ENCODE measurements around the gene WNT9A.
"Not testable (repeated sequence)": the region's sequence is repeated elsewhere in the genome, so short reads cannot be mapped to it uniquely, and the experiment has no call there.

Gene WNT9A

DNA sequence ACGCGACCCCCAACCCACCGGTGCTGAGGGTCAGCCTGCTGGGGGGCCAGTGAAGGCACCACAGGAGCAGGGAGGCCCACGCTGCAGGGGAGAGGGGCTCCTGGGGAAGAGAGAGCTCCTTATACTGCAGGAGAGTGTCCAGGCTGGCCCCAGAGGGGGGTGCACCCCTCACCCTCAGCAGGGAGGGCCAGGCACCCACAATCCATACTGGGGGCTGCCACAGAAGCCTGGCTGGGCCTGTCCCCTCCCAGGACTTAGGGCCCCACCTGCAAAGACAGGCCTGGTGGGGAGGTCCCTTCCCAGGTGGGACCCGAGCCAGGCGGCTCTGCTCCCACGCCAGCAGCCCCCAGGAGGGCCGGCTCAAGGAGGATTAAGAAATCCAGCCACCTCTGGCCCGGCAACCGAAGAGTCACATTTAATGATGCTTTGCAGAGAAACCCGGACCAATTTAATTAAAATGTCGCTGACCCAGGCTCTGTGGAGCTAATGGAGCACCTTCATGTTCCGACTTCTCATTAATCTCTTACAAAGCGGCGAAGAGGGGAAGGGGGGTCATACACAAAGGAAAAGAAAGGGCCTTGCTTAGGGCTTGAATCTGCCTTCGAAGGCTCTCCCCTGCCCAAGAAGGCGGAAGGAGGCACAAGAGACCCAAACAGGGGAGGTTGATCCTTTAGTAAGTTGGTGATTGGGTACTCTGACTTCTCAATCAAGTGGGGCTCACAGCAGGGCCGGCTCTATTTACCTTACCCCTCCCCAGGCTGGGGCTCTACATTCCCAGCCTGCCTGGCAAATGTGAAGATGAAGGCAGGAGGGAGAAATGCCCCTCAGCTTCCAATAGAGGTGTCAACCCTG lies 25.0 kb downstream of the WNT9A start:
- DNase-seq = no peak

DNA sequence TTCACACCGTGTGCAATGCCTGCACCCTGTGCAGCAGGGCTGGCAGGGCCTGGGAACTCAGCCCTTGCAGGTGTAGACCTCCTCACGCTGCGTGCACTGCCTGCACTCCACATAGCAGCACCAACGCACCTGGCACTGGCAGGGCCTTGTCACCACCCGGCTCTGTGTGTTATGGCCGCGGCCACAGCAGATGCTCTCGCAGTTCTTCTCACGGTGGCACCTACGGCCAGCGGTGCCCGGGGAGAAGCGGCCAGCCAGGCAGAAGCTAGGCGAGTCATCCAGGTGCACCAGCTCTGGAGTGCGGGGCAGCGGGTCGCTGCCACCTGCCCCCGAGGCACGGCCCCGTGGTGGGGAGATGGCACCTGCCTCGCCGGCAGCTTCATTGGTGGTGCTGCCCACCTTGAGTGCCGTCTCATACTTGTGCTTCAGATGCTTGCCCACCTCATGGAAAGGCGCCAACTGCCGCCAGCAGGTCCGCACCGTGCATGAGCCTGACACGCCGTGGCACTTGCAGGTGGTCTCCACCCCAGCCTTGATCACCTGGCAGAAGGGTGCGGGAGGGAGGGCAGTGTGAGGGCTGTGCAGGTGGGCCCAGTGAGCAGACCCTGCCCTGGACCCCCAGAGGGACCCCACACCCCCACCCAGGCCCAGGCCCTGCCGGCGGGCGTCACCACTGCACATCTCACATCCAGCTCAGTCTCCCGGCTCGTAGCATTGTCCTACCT lies 26.1 kb downstream of the WNT9A start:
- DNase-seq = no peak

- DNase-seq = no peak
Measured at GRCh38 chr1:227920896-227921295, 26.8 kb downstream of the WNT9A start.

- no peak for DNase-seq
Measured at GRCh38 chr1:227920426-227920825, 27.3 kb downstream of the WNT9A start.

- DNase-seq = no peak
Measured at GRCh38 chr1:227919906-227920305, 27.8 kb downstream of the WNT9A start.

DNA sequence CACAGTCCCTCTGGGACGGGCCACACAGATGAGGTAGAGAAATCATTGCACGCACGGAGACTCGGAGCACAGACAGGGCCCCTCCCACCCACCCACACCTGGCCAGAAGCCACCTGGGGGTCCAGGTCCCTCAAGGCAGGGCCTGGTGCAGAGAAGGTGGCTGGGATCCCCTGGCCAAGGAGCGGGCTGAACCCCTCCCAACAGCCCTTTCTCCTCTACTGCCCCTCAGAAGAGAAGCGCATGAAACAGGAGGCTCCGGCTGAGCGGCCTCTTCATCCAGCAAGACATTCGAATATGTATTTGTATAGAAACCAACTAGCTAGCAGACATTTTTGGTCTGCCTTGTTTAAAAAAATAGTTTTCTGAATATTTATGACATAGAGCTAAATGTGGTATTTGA lies 29.0 kb downstream of the WNT9A start:
- DNase-seq = no peak

- no peak for DNase-seq
Measured at GRCh38 chr1:227918083-227918700, 29.5 kb downstream of the WNT9A start.

- no peak for DNase-seq
Measured at GRCh38 chr1:227917081-227917950, 30.4 kb downstream of the WNT9A start.

DNA sequence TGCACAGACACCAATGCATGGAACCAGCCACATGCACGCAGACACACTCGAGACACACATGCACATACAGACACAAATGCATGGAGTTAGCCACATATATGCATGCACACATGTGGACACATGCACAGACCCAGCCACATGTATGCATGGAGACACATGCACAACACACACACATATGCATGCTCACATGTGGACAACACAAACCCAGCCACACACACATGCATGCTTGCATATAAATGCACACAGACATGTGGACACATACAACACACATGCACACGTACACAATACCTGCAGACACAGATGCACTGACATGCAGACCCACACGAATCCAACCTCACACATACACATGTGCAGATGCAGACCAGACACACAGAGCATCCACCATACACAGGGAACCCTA lies 31.1 kb downstream of the WNT9A start:
- no peak for DNase-seq

- DNase-seq = no peak
Measured at GRCh38 chr1:227915564-227916553, 31.9 kb downstream of the WNT9A start.

DNA sequence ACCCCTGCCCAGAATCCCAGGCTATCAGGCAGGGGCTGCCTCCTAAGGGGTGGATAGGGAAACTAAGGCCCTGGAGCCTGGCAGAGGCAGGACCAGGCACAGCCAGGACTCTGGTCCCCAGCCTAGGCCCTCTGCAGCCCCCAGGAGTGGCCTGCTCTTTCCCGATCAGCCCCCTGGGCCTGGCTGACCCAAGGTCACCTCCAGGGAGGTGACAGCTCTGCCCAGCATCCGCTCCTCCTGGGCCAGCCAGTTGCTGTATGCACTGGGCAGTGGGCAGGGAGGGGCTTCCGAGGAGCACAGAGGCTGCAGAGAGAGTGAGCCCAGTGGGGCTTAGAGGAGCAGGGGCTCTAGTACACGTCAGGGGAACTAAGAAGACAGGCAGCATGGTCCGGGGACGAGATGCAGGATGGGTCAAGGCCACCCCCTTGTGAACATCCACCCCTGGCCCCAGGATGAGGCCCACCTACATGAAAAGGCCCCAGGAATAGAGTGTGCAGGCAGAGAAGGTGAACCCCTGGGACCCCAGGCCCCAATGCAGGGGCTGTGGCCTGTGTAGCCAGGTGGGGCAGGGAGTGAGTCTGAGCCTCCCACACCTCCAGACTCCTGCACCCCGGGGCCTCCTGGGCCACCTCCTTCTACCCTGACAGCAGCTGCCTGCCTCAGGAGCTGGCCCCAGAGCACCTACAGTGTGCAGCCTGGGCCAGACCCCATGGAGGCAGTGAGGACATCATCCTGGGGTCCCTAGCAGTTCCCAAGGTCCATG lies 32.8 kb downstream of the WNT9A start:
- DNase-seq = no peak

DNA sequence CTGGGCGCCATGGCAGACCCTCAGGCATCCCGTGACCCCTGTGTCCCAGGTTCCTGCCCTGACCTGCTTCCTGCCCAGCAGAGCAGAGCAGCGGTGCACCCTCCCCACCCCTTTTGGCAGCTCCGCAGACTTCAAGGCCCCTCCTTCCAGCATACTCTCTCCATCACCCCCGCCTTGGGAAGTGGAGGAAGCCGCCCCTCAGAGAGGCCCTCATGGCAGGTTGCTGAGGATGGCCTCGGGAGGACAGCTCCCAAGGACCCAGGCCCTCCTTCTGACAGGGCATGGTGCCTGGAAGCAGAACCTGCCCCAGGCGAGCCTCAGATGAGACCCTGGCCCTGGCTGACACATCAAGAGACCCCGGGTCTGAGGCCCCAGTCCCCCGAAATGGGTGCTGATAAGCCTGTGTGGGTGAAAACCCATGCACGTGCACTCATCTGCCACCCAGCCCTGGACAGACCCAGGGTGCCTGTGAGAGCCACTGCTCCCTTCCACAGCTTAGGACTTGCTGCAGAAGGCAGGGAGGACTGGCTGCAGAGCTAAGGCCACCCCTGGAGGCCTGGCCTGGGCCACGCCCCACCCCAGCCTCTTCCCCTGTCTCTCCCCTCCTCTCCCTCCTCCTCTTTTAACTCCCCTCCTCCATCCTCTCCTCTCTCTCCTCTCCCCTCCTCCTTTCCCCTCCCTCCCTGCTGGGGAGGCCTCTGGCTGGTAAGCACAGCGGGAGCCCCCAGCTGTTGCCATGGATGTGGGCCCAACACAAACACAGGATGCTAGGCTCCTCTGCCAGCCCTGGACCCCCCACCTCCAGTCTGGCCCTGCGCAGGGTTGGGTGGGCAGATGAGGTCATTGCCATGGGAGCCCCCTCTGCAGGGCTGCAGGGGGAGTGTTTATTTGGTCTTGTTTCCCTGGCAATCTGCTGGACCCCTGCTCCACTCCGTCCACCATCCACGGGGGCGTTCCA lies 33.7 kb downstream of the WNT9A start:
- no peak for DNase-seq

GRCh38 chr1:227913396-227913763 lies 34.4 kb downstream of the WNT9A start:
- DNase-seq = no peak

DNA sequence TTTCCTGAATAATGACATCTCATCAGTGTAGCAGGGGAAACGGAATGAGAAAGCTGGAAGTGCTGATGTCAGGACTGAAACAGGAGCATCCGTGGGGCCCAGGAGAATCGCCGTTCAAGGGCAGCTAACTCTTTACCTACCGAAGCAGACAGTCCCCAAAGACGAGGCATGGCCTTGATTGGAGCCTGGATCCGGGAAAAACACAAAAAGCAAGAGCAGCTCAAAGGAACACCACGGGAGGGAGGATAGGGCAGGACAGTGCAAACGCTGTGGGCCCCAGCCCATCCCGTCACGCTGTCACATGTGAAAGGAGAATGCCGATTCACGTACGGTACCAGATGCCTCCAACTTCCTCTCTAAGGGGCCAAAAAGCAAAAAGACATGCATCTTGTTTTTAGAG lies 34.9 kb downstream of the WNT9A start:
- DNase-seq = no peak

GRCh38 chr1:227911376-227911775 lies 36.4 kb downstream of the WNT9A start:
- no peak for DNase-seq

GRCh38 chr1:227910511-227911153 lies 37.1 kb downstream of the WNT9A start:
- DNase-seq = no peak

GRCh38 chr1:227909923-227910328 lies 37.8 kb downstream of the WNT9A start:
- not testable (repeated sequence) for DNase-seq

DNA sequence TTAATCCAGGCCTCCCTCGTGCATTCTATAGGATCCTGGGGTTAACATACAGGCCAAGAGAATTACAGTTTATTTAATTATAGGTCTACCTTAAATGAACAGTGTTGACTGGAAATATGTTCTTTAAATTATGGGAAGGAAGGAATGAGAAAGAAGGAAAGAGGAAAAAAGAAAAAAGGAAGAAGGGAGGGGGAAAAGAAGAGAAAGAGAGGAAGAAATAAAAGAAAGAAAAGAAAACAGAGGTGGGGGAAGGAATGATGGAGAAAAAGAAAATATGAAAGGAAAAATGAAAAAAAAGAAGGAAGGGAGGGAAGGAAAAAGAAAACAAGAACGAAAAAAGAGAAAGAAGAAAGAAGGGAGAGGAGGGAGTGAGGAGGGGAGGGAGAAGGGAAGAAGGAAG lies 38.5 kb downstream of the WNT9A start:
- DNase-seq = no peak

- no peak for DNase-seq
Measured at GRCh38 chr1:227908359-227908758, 39.4 kb downstream of the WNT9A start.
